Loucy (cell line): ENCODE results near the gene KCTD11.
A peak's percentile ranks its signal among the peaks of the same experiment; 100 is the strongest.

Experiments used
- H2AFZ ChIP-seq: fragments of 200-600 bp; sonication (generic); 2 replicates; pipeline ENCODE4 v1.6.0; 2016; ENCODE audit warnings: antibody characterized with exemption, mild to moderate bottlenecking, low read length, moderate library complexity
- H3F3A ChIP-seq: fragments of 200-600 bp; 2 replicates; pipeline ENCODE4 v1.6.0; 2016; ENCODE audit warnings: antibody characterized with exemption, low read depth, mild to moderate bottlenecking
- H3K27me3 ChIP-seq: fragments of 200-600 bp; sonication (generic); 2 replicates; pipeline ENCODE4 v1.6.1; 2014; ENCODE audit warnings: low read length, mild to moderate bottlenecking; ENCODE audit not compliant: insufficient read depth, poor library complexity, severe bottlenecking
- H3K36me3 ChIP-seq: fragments of 200-600 bp; sonication (generic); 2 replicates; pipeline ENCODE4 v1.6.1; 2016; ENCODE audit warnings: low read length; ENCODE audit not compliant: insufficient read depth
- H3K4me1 ChIP-seq: fragments of 200-600 bp; sonication (generic); 2 replicates; pipeline ENCODE4 v1.5.1; 2014; ENCODE audit warnings: low read length, mild to moderate bottlenecking; ENCODE audit not compliant: insufficient read depth, poor library complexity, severe bottlenecking
- H3K4me2 ChIP-seq: fragments of 200-600 bp; sonication (generic); 2 replicates; pipeline ENCODE4 v1.6.0; 2014; ENCODE audit warnings: antibody characterized with exemption, low read length, low read depth, mild to moderate bottlenecking; ENCODE audit not compliant: poor library complexity, severe bottlenecking
- H3K4me3 ChIP-seq: fragments of 200-600 bp; sonication (generic); 2 replicates; pipeline ENCODE4 v1.5.1; 2014; ENCODE audit warnings: low read length, mild to moderate bottlenecking, mixed read lengths; ENCODE audit not compliant: poor library complexity, severe bottlenecking
- H3K79me2 ChIP-seq: fragments of 200-600 bp; sonication (generic); 2 replicates; pipeline ENCODE4 v1.6.1; 2014; ENCODE audit warnings: low read length; ENCODE audit not compliant: insufficient read depth
- H3K9ac ChIP-seq: fragments of 200-600 bp; sonication (generic); 2 replicates; pipeline ENCODE4 v1.6.0; 2014; ENCODE audit warnings: mild to moderate bottlenecking, low read depth, low read length, moderate library complexity; ENCODE audit not compliant: poor library complexity, severe bottlenecking
- H3K9me2 ChIP-seq: fragments of 200-600 bp; sonication (generic); replicated peaks from 2 replicates; pipeline ENCODE4 v1.6.1; 2016; ENCODE audit warnings: low read depth, low read length, mixed read lengths
- H3K9me3 ChIP-seq: fragments of 200-600 bp; sonication (generic); 2 replicates; pipeline ENCODE4 v1.6.1; 2014; ENCODE audit warnings: mild to moderate bottlenecking, antibody characterized with exemption, low read length, low read depth; ENCODE audit not compliant: insufficient read depth
- H4K20me1 ChIP-seq: fragments of 200-600 bp; sonication (generic); 2 replicates; pipeline ENCODE4 v1.6.0; 2014; ENCODE audit warnings: antibody characterized with exemption, low read length, mild to moderate bottlenecking; ENCODE audit not compliant: insufficient read depth, poor library complexity, severe bottlenecking
- EZH2phosphoT487 ChIP-seq: fragments of 200-600 bp; IDR thresholded peaks from 2 replicates; pipeline ENCODE4 v1.6.1; 2018; ENCODE audit warnings: antibody characterized with exemption, mild to moderate bottlenecking, moderate library complexity, borderline replicate concordance
- TF ChIP-seq, protein P1 (sequence below): fragments of 200-600 bp; sonication (generic); conservative IDR thresholded peaks from 2 replicates; pipeline ENCODE4 v1.5.1; 2014; ENCODE audit warnings: mild to moderate bottlenecking, antibody characterized with exemption, low read length

The KCTD11 gene

DNA sequence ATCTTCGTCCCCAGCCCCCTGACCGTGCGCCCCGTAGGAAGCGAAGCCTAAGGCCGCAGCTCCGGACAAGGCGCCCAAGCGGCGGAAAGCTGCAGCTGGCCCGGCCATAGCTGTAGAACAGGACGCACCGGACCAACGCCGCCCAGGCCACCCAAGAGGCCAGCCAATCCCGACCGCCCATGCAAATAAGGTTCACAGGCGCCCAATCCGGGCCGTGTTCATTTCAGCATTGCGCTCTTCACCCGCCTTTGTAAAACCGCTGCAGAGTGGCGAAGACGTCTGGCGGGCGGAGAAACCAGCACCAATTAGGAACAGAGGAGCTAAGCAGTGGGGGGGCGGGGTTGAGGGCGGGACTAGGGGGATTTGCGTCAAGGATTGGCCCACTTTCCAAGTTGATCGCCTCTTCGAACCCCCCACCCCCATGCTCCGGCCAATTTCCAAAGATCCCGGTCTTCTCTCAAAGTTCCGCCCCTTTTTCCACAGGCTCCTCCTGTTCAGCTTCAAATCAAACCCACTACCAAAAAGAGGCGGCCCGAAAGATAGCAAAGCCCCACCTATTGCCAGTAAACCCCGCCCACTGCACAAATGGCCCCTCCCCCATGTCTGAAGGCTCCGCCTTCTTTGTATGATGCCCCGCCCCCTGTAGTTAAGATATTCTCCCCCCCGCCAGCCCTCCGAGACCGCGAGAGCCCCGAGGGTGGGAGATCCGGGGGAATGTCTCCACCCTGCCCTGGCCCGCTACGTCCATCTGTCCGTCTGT is 52.2 kb downstream of the KCTD11 start, which contains the start of gene TMEM256:
TSS of gene TMEM256 (minus strand) at position 121 of the 760 bp plus-strand sequence. CDS start at position 108, 13 bp downstream.
- TF ChIP-seq EZH2phosphoT487 = no peak
- TF ChIP-seq, protein P1, sequence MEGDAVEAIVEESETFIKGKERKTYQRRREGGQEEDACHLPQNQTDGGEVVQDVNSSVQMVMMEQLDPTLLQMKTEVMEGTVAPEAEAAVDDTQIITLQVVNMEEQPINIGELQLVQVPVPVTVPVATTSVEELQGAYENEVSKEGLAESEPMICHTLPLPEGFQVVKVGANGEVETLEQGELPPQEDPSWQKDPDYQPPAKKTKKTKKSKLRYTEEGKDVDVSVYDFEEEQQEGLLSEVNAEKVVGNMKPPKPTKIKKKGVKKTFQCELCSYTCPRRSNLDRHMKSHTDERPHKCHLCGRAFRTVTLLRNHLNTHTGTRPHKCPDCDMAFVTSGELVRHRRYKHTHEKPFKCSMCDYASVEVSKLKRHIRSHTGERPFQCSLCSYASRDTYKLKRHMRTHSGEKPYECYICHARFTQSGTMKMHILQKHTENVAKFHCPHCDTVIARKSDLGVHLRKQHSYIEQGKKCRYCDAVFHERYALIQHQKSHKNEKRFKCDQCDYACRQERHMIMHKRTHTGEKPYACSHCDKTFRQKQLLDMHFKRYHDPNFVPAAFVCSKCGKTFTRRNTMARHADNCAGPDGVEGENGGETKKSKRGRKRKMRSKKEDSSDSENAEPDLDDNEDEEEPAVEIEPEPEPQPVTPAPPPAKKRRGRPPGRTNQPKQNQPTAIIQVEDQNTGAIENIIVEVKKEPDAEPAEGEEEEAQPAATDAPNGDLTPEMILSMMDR = no peak
- Histone ChIP-seq H3K79me2 (peaks cover 6% of the 10 kb centered on the region), H3K36me3 (no peaks in the 10 kb centered on the region), H4K20me1 (peaks cover 3% of the 10 kb centered on the region), H3K4me1 (peaks cover 20% of the 10 kb centered on the region), H3K4me2 (peak within 1 kb of the TSS; percentile 86), H3K4me3 (peak within 1 kb of the TSS; percentile 76), H3K9me3 (no peaks in the 10 kb centered on the region), H3K9ac (peak within 1 kb of the TSS; percentile 80), H3K27me3 (no peaks in the 10 kb centered on the region), H3F3A (no peaks in the 10 kb centered on the region), H2AFZ (peak within 1 kb of the TSS; percentile 93), H3K9me2 (no peaks in the 10 kb centered on the region)
